Endothelial cell of umbilical vein (primary cell): ENCODE data around the gene CEACAM21. TPM values are rescaled to one million over a fixed set of nuclear protein-coding genes. Genes with fewer than 3 reads are reported as not detected.

Experiments used
- BruUV-seq: library from RNA; stranded (reverse); fragments of 400-500 nt; replicated peaks from 2 replicates; lab custom pipeline; 2021; lab: Mats Ljungman, UMichigan
- CTCF ChIA-PET: fragments of 300-600, 350-600 bp; sonication (Branson Sonifier 250); formaldehyde crosslinking; loops from one replicate; lab custom pipeline; 2021; ENCODE audit warnings: antibody characterized with exemption, inconsistent platforms; lab: Charles Lee
- POLR2A ChIA-PET: fragments of 300-600, 350-600 bp; sonication (Branson Sonifier 250); formaldehyde crosslinking; loops from one replicate; lab custom pipeline; 2021; ENCODE audit warnings: antibody characterized with exemption, inconsistent platforms; lab: Charles Lee
- DNase-seq: peaks from one replicate; pipeline ENCODE4 v3.0.0-alpha.2; 2011; ENCODE audit warnings: low read depth, low spot score
- FAIRE-seq: peaks from 2 replicates; lab custom pipeline; 2011; peaks lifted over from hg19 to GRCh38; lab: Jason Lieb, UNC
- H2AFZ ChIP-seq: 2 replicates; pipeline ENCODE4 v1.6.0; 2012; ENCODE audit warnings: low read depth, low read length, control low read depth, inconsistent platforms
- H3K27ac ChIP-seq: 2 replicates; pipeline ENCODE4 v1.5.1; 2011; ENCODE audit warnings: low read depth, mild to moderate bottlenecking, control low read depth, low read length, moderate library complexity; ENCODE audit not compliant: insufficient read depth
- H3K27me3 ChIP-seq, 2 experiments: 2 replicates each; pipeline versions ENCODE4 v1.6.0 to v1.6.1; 2011; ENCODE audit warnings: low read length in 2 of 2, mixed read lengths in 1 of 2; ENCODE audit not compliant: control insufficient read depth in 2 of 2, insufficient read depth in 2 of 2
- H3K36me3 ChIP-seq, 2 experiments: 2 replicates in 1 of 2; 3 replicates in 1 of 2; pipeline ENCODE4 v1.5.1; 2011; ENCODE audit warnings: low read length in 2 of 2, mild to moderate bottlenecking in 1 of 2, moderate library complexity in 1 of 2; ENCODE audit not compliant: control insufficient read depth in 2 of 2, insufficient read depth in 2 of 2; ENCODE audit errors: extremely low read depth in 1 of 2
- H3K4me1 ChIP-seq: 3 replicates; pipeline ENCODE4 v1.5.1; 2011; ENCODE audit warnings: mild to moderate bottlenecking, low read length; ENCODE audit not compliant: control insufficient read depth, insufficient read depth; ENCODE audit errors: extremely low read depth
- H3K4me2 ChIP-seq: 2 replicates; pipeline ENCODE4 v1.6.1; 2011; ENCODE audit warnings: low read length, control low read depth, mixed read lengths; ENCODE audit not compliant: insufficient read depth
- H3K4me3 ChIP-seq, 3 experiments: fragments of 200-600 bp in 1 of 3; sonication (generic), shearing (Covaris generic) in 1 of 3; replicated peaks in 1 of 3; 2 replicates each; pipeline ENCODE4 v1.5.1; 2011 to 2016; ENCODE audit warnings: control low read depth in 3 of 3, low read length in 3 of 3, mild to moderate bottlenecking in 2 of 3, inconsistent platforms in 1 of 3, low read depth in 1 of 3, moderate library complexity in 1 of 3; ENCODE audit not compliant: insufficient read depth in 1 of 3
- H3K79me2 ChIP-seq: 2 replicates; pipeline ENCODE4 v1.6.0; 2012; ENCODE audit warnings: low read length, inconsistent platforms; ENCODE audit not compliant: control insufficient read depth, insufficient read depth
- H3K9ac ChIP-seq: replicated peaks from 2 replicates; pipeline ENCODE3; 2011; ENCODE audit warnings: low read length, control low read depth; ENCODE audit not compliant: insufficient read depth; ENCODE audit errors: extremely low read depth
- H3K9me1 ChIP-seq: replicated peaks from 3 replicates; pipeline ENCODE4 v1.6.0; 2011; ENCODE audit warnings: mild to moderate bottlenecking, low read length; ENCODE audit not compliant: control insufficient read depth, insufficient read depth; ENCODE audit errors: extremely low read depth
- H3K9me3 ChIP-seq: replicated peaks from 2 replicates; pipeline ENCODE4 v1.5.1; 2012; ENCODE audit warnings: low read length, inconsistent platforms; ENCODE audit not compliant: control insufficient read depth, insufficient read depth
- H4K20me1 ChIP-seq: replicated peaks from 2 replicates; pipeline ENCODE3; 2011; ENCODE audit warnings: mild to moderate bottlenecking, low read length; ENCODE audit not compliant: control insufficient read depth, insufficient read depth; ENCODE audit errors: extremely low read depth
- CTCF ChIP-seq, 2 donors: IDR thresholded peaks; 1 replicate in 1 of 2; 2 replicates in 1 of 2; pipeline ENCODE4 v1.5.1; 2011; ENCODE audit warnings: low read length in 2 of 2, mild to moderate bottlenecking in 2 of 2, moderate library complexity in 2 of 2, control low read depth in 1 of 2, inconsistent platforms in 1 of 2, low read depth in 1 of 2; ENCODE audit not compliant: insufficient read depth in 1 of 2; ENCODE audit errors: extremely low read depth in 1 of 2
- EZH2 ChIP-seq: IDR thresholded peaks from 2 replicates; pipeline ENCODE4 v1.6.1; 2012; ENCODE audit warnings: borderline replicate concordance, low read depth, mild to moderate bottlenecking, moderate library complexity, low read length, inconsistent platforms; ENCODE audit not compliant: severe bottlenecking
- FOS ChIP-seq: IDR thresholded peaks from 2 replicates; pipeline ENCODE4 v1.6.1; 2011; ENCODE audit warnings: mild to moderate bottlenecking, low read length, moderate library complexity, borderline replicate concordance; ENCODE audit not compliant: insufficient read depth
- GATA2 ChIP-seq: IDR thresholded peaks from 2 replicates; pipeline ENCODE4 v1.7.0; 2011; ENCODE audit warnings: low read depth, mild to moderate bottlenecking, moderate library complexity, mixed read lengths, low read length; ENCODE audit not compliant: insufficient read length, insufficient read depth
- JUN ChIP-seq: IDR thresholded peaks from 2 replicates; pipeline ENCODE4 v1.6.1; 2011; ENCODE audit warnings: borderline replicate concordance, low read depth; ENCODE audit not compliant: insufficient read length, insufficient read depth
- MAX ChIP-seq: IDR thresholded peaks from 2 replicates; pipeline ENCODE4 v1.6.1; 2011; ENCODE audit not compliant: insufficient read depth, insufficient read length
- MYC ChIP-seq: IDR thresholded peaks from one replicate; pipeline ENCODE4 v1.6.1; 2011; ENCODE audit warnings: mild to moderate bottlenecking, low read depth, low read length
- POLR2A ChIP-seq: IDR thresholded peaks from 2 replicates; pipeline ENCODE4 v1.6.1; 2012; ENCODE audit warnings: low read depth, mild to moderate bottlenecking, control low read depth, low read length
- POLR2AphosphoS5 ChIP-seq: IDR thresholded peaks from 2 replicates; pipeline ENCODE4 v1.6.1; 2012; ENCODE audit warnings: low read depth, mild to moderate bottlenecking, control low read depth, low read length, moderate library complexity; ENCODE audit not compliant: insufficient read depth
- dilution Hi-C: fragments of 300-500 bp; cut with MboI; formaldehyde crosslinking; loops from one replicate; pipeline ENCODE4 v1.15.0; 2019; ENCODE audit warnings: low sequenced_read_pairs; ENCODE audit not compliant: extremely low pct_ligation_motif_present
- intact Hi-C: fragments of 100-400 bp; cut with micrococcal nuclease; formaldehyde crosslinking; loops from one replicate; pipeline ENCODE4 v1.10.0; 2022
- polyA plus RNA-seq, 4 experiments: library from polyadenylated mRNA; depleted of rRNA in 3 of 4; stranded (reverse) in 3 of 4; unstranded in 1 of 4; fragments of >200 nt; gene quantifications; 2 replicates each; pipeline versions ENCODE4 v1.2.1 to v1.2.3, GENCODE V29; 2011 to 2012; ENCODE audit warnings: missing spikeins in 1 of 4
- total RNA-seq: library from RNA; stranded (reverse); gene quantifications from 2 replicates; pipeline ENCODE4 v1.2.3, GENCODE V29; 2021

The CEACAM21 gene
- total and polyA plus RNA-seq, 2 donors (not counting 3 experiments of a cell fraction or from before 2014, with no cell fraction given): 0.81 to 1.7 TPM

- Histone ChIP-seq H3K27ac (peak overlapping the region; percentile 92), H3K9me1 (no peaks in the 10 kb centered on the region), H2AFZ (no peak overlapping the region), H3K9ac (peak overlapping the region; percentile 66), H3K4me1 (peaks cover 39% of the 10 kb centered on the region), H3K4me2 (peak overlapping the region; percentile 61), H3K4me3 (peak overlapping the region in 2 of 3 experiments; percentile 29 to 66), H3K79me2 (no peaks in the 10 kb centered on the region), H4K20me1 (no peaks in the 10 kb centered on the region), H3K36me3 (no peaks in the 10 kb centered on the region), H3K27me3 (no peaks in the 10 kb centered on the region), H3K9me3 (no peaks in the 10 kb centered on the region)
- DNase-seq (peak; percentile 46), FAIRE-seq (no peak)
- TF ChIP-seq MAX: no peak
- TF ChIP-seq MYC: no peak
- no peak for TF ChIP-seq EZH2
- no peak for TF ChIP-seq JUN
- no peak for TF ChIP-seq POLR2AphosphoS5
- TF ChIP-seq GATA2: no peak
- TF ChIP-seq FOS: no peak
- TF ChIP-seq CTCF (IDR thresholded peaks at IDR 0.05; ENCODE audit: extremely low read depth in 1 of 2, insufficient read depth in 1 of 2, low read depth in 1 of 2, low read length in 2 of 2): no peak
- no peak for TF ChIP-seq POLR2A
- dilution Hi-C loops (no loop called here), intact Hi-C loops (loop anchor here (1.0 to 5.0 kb wide), 4 partner anchors 13 to 198 kb away; partner anchors contain the start of gene TGFB1)
- TSS peak; percentile 73 for BruUV-seq
- ChIA-PET CTCF (interaction anchor here (1.2 to 4.2 kb wide), 9 partner anchors 10 to 101 kb away, joined by 3 to 28 read pairs (median 6); no protein-coding TSS in a partner anchor), POLR2A (interaction anchor here (0.8 kb wide), 1 partner anchor 18 kb away, joined by 7 read pairs; no protein-coding TSS in a partner anchor)
Measured at GRCh38 chr19:41549884-41550283, 26.1 kb upstream of the CEACAM21 start.
